Body of pancreas (tissue), 4 donors: ENCODE measurements around the gene CSTB.

ENCODE experiments used
- CTCF ChIP-seq, 7 experiments: fragments of 450-650 bp in 4 of 7; fragments of 200-600 bp in 3 of 7; sonication (generic) in 3 of 7; IDR thresholded peaks; one replicate each; pipeline ENCODE4 v1.5.1; 2016 to 2019; ENCODE audit warnings: antibody characterized with exemption in 7 of 7
- POLR2A ChIP-seq, 3 donors: fragments of 450-650 bp; IDR thresholded peaks; one replicate each; pipeline ENCODE4 v1.6.1; 2016; ENCODE audit warnings: antibody characterized with exemption in 3 of 3, mild to moderate bottlenecking in 2 of 3

- TF ChIP-seq CTCF (IDR thresholded peaks at IDR 0.05) (no peak), POLR2A (IDR thresholded peaks at IDR 0.05) (no peak)
Measured at GRCh38 chr21:43727519-43728153, 48.5 kb downstream of the CSTB start.
